B cell (primary cell): ENCODE data around the gene SLIT3. TPM values are rescaled to one million over a fixed set of nuclear protein-coding genes. Genes with fewer than 3 reads are reported as not detected.

Source experiments
- ATAC-seq: fragments of 200-7000 bp; cut with Tn5 transposase; one replicate; pipeline ENCODE4 v1.10.0; 2021; ENCODE audit warnings: low read depth, mild to moderate bottlenecking, moderate number of reproducible peaks, moderate library complexity
- CTCF ChIA-PET: fragments of 350-600 bp; sonication (Branson Sonifier 250); formaldehyde crosslinking; loops from one replicate; lab custom pipeline; 2021; ENCODE audit warnings: antibody characterized with exemption, inconsistent platforms; lab: Charles Lee
- POLR2A ChIA-PET: fragments of 350-600 bp; sonication (Branson Sonifier 250); formaldehyde crosslinking; loops from one replicate; lab custom pipeline; 2021; ENCODE audit warnings: antibody characterized with exemption; lab: Charles Lee
- DNase-seq: peaks from one replicate; pipeline ENCODE4 v3.0.0; 2013
- H2AFZ ChIP-seq: 2 replicates; pipeline ENCODE4 v1.6.1; 2012; ENCODE audit warnings: mild to moderate bottlenecking, low read depth, low read length; ENCODE audit not compliant: insufficient read depth, poor library complexity, severe bottlenecking
- H3K27ac ChIP-seq, 2 donors: 1 replicate in 1 of 2; 2 replicates in 1 of 2; pipeline ENCODE4 v1.5.1; 2012 to 2013; ENCODE audit warnings: low read length in 2 of 2, mild to moderate bottlenecking in 2 of 2, moderate library complexity in 1 of 2
- H3K27me3 ChIP-seq, 4 experiments: fragments of 200-600 bp in 1 of 4; sonication (generic) in 1 of 4; replicated peaks in 1 of 4; 1 replicate in 2 of 4; 2 replicates in 2 of 4; pipeline versions ENCODE4 v1.6.1 to v1.7.0; 2013 to 2016; ENCODE audit warnings: low read length in 3 of 4, mild to moderate bottlenecking in 2 of 4, mixed read lengths in 1 of 4, moderate library complexity in 1 of 4; ENCODE audit not compliant: insufficient read depth in 4 of 4, control insufficient read depth in 3 of 4; ENCODE audit errors: control extremely low read depth in 1 of 4
- H3K36me3 ChIP-seq, 2 experiments: replicated peaks in 1 of 2; 1 replicate in 1 of 2; 2 replicates in 1 of 2; pipeline versions ENCODE4 v1.6.1 to v1.7.1; 2013; ENCODE audit warnings: low read length in 1 of 2; ENCODE audit not compliant: insufficient read depth in 2 of 2, control insufficient read depth in 1 of 2; ENCODE audit errors: control extremely low read depth in 1 of 2, extremely low read depth in 1 of 2
- H3K4me1 ChIP-seq, 2 donors: fragments of 200-600 bp in 1 of 2; sonication (generic) in 1 of 2; 1 replicate in 1 of 2; 2 replicates in 1 of 2; pipeline versions ENCODE4 v1.5.1 to v1.6.1; 2013 to 2017; ENCODE audit warnings: low read length in 2 of 2; ENCODE audit not compliant: control insufficient read depth in 2 of 2, insufficient read depth in 2 of 2
- H3K4me2 ChIP-seq: replicated peaks from 2 replicates; pipeline ENCODE3; 2012; ENCODE audit warnings: mild to moderate bottlenecking, low read depth, low read length; ENCODE audit not compliant: poor library complexity, severe bottlenecking
- H3K4me3 ChIP-seq, 5 experiments: fragments of 200-600 bp in 1 of 5; sonication (generic) in 1 of 5; 1 replicate in 3 of 5; 2 replicates in 2 of 5; pipeline versions ENCODE4 v1.5.1 to v1.7.0; 2011 to 2016; ENCODE audit warnings: low read length in 4 of 5, mild to moderate bottlenecking in 4 of 5, low read depth in 2 of 5, control low read depth in 1 of 5, moderate library complexity in 1 of 5; ENCODE audit not compliant: insufficient read depth in 1 of 5; ENCODE audit errors: control extremely low read depth in 1 of 5, extremely low read depth in 1 of 5
- H3K79me2 ChIP-seq: fragments of 200-600 bp; sonication (generic); one replicate; pipeline ENCODE4 v1.6.0; 2016; ENCODE audit warnings: low read length; ENCODE audit not compliant: control insufficient read depth, insufficient read depth
- H3K9ac ChIP-seq: fragments of 200-600 bp; sonication (generic); 2 replicates; pipeline ENCODE4 v1.6.1; 2017; ENCODE audit warnings: mild to moderate bottlenecking, low read length, moderate library complexity
- H3K9me3 ChIP-seq, 3 donors: one replicate each; pipeline versions ENCODE4 v1.6.1 to v1.7.1; 2013; ENCODE audit warnings: low read length in 2 of 3; ENCODE audit not compliant: control insufficient read depth in 2 of 3, insufficient read depth in 1 of 3; ENCODE audit errors: control extremely low read depth in 1 of 3
- H4K20me1 ChIP-seq: 2 replicates; pipeline ENCODE4 v1.6.0; 2012; ENCODE audit warnings: mild to moderate bottlenecking, low read length; ENCODE audit not compliant: insufficient read depth, control insufficient read depth, poor library complexity, severe bottlenecking
- H3K27ac Mint-ChIP-seq: one replicate; pipeline ENCODE4 v1.8.0; 2021; ENCODE audit warnings: mixed read lengths
- H3K27me3 Mint-ChIP-seq: one replicate; pipeline ENCODE4 v1.8.0; 2021; ENCODE audit warnings: mixed read lengths
- H3K4me1 Mint-ChIP-seq: one replicate; pipeline ENCODE4 v1.8.0; 2021; ENCODE audit warnings: mixed read lengths
- H3K4me3 Mint-ChIP-seq: one replicate; pipeline ENCODE4 v1.8.0; 2021; ENCODE audit warnings: mixed read lengths
- H3K9me3 Mint-ChIP-seq: one replicate; pipeline ENCODE4 v1.8.0; 2022; ENCODE audit warnings: mixed read lengths; ENCODE audit not compliant: insufficient read depth
- CTCF ChIP-seq: fragments of 200-600 bp; IDR thresholded peaks from one replicate; pipeline ENCODE4 v1.8.0; 2022; ENCODE audit warnings: antibody characterized with exemption, mild to moderate bottlenecking
- EZH2 ChIP-seq: IDR thresholded peaks from 2 replicates; pipeline ENCODE4 v1.6.1; 2012; ENCODE audit warnings: borderline replicate concordance, low read depth, mild to moderate bottlenecking, moderate library complexity, low read length; ENCODE audit not compliant: insufficient read depth, poor library complexity, severe bottlenecking
- WGBS: methylation state at CpG from one replicate; pipeline ENCODE4 v1.1.5; 2013; ENCODE audit warnings: missing lambda C conversion rate; ENCODE audit not compliant: insufficient coverage; 5-methylcytosine and 5-hydroxymethylcytosine counted together
- intact Hi-C: fragments of 100-400 bp; cut with micrococcal nuclease; formaldehyde crosslinking; loops from one replicate; pipeline ENCODE4 v1.10.0; 2022
- polyA plus RNA-seq: library from polyadenylated mRNA; depleted of rRNA; stranded (reverse); fragments of >200 nt; gene quantifications from 2 replicates; pipeline ENCODE4 v1.2.3, GENCODE V29; 2012
- total RNA-seq, 2 donors: library from RNA; stranded (reverse); fragments of 120-200 nt in 1 of 2; gene quantifications; 1 replicate in 1 of 2; 2 replicates in 1 of 2; pipeline versions ENCODE4 v1.2.3 to v1.2.4, GENCODE V29; 2013 to 2022

The SLIT3 gene
- total and polyA plus RNA-seq, 2 donors (not counting 1 experiment from before 2014, with no cell fraction given), result not detected

GRCh38 chr5:168790671-168791250, 510.2 kb downstream of the SLIT3 start:
- POLR2A ChIA-PET, result no interaction called here
- Mint-ChIP-seq H3K9me3 (no peaks in the 10 kb centered on the region), H3K27me3 (peaks cover 10% of the 10 kb centered on the region), H3K27ac (no peak overlapping the region), H3K4me3 (no peak overlapping the region), H3K4me1 (no peaks in the 10 kb centered on the region)
- TF ChIP-seq CTCF (no peak), EZH2 (no peak)
- H4K20me1 ChIP-seq, result no peaks in the 10 kb centered on the region
- WGBS, result 80% methylated on average over 13 of the region's 13 CpGs
- no peaks in the 10 kb centered on the region for H3K79me2 ChIP-seq
- H3K27me3 ChIP-seq, result peaks cover 0 to 4% (median 0%) of the 10 kb centered on the region in 4 experiments
- no peak overlapping the region for H3K9ac ChIP-seq
- H3K4me2 ChIP-seq, result no peak overlapping the region
- no peak overlapping the region for H2AFZ ChIP-seq
- no peaks in the 10 kb centered on the region for H3K9me3 ChIP-seq
- H3K36me3 ChIP-seq, result no peaks in the 10 kb centered on the region
- intact Hi-C loops, result no loop called here
- CTCF ChIA-PET, result no interaction called here
- ATAC-seq (no peak), DNase-seq (no peak)
- no peak overlapping the region for H3K4me3 ChIP-seq
- no peak overlapping the region for H3K27ac ChIP-seq
- no peaks in the 10 kb centered on the region for H3K4me1 ChIP-seq

- Histone ChIP-seq H3K9ac (no peak overlapping the region), H3K36me3 (no peaks in the 10 kb centered on the region), H3K9me3 (no peaks in the 10 kb centered on the region), H3K4me3 (no peak overlapping the region), H3K4me1 (no peaks in the 10 kb centered on the region), H3K27ac (no peak overlapping the region), H2AFZ (no peak overlapping the region), H4K20me1 (no peaks in the 10 kb centered on the region), H3K27me3 (peaks cover 0 to 4% (median 0%) of the 10 kb centered on the region in 4 experiments), H3K4me2 (no peak overlapping the region), H3K79me2 (no peaks in the 10 kb centered on the region)
- CTCF ChIA-PET, result no interaction called here
- H3K4me1 Mint-ChIP-seq, result no peaks in the 10 kb centered on the region
- no peak for TF ChIP-seq CTCF
- no peak for TF ChIP-seq EZH2
- intact Hi-C loops, result no loop called here
- no peak for DNase-seq
- 63% methylated on average over 4 of the region's 5 CpGs for WGBS
- H3K27me3 Mint-ChIP-seq, result peaks cover 10% of the 10 kb centered on the region
- no peaks in the 10 kb centered on the region for H3K9me3 Mint-ChIP-seq
- no peak for ATAC-seq
- no peak overlapping the region for H3K27ac Mint-ChIP-seq
- no peak overlapping the region for H3K4me3 Mint-ChIP-seq
- POLR2A ChIA-PET, result no interaction called here
Measured at GRCh38 chr5:168790002-168790635, 510.8 kb downstream of the SLIT3 start.
